OCI-LY1 (cell line): Measurements from ENCODE around the gene EIF3J.

Experiments
- H2AFZ ChIP-seq: fragments of 200-600 bp; sonication (generic), shearing (Covaris generic); 2 replicates; pipeline ENCODE4 v1.6.0; 2014; ENCODE audit warnings: antibody characterized with exemption, mild to moderate bottlenecking, low read length
- H3F3A ChIP-seq: fragments of 200-600 bp; sonication (generic), shearing (Covaris generic); 2 replicates; pipeline ENCODE4 v1.6.0; 2014; ENCODE audit warnings: mild to moderate bottlenecking, antibody characterized with exemption, low read length, moderate library complexity; ENCODE audit not compliant: insufficient read depth
- H3K27ac ChIP-seq: fragments of 200-600 bp; sonication (generic); 2 replicates; pipeline ENCODE4 v1.5.1; 2014; ENCODE audit warnings: low read length, mixed run types, mild to moderate bottlenecking, low read depth; ENCODE audit not compliant: poor library complexity, severe bottlenecking
- H3K27me3 ChIP-seq: fragments of 200-600 bp; sonication (generic); 2 replicates; pipeline ENCODE4 v1.6.0; 2014; ENCODE audit warnings: antibody characterized with exemption, mild to moderate bottlenecking, low read length, moderate library complexity; ENCODE audit not compliant: insufficient read depth
- H3K36me3 ChIP-seq: fragments of 200-600 bp; sonication (generic); 2 replicates; pipeline ENCODE4 v1.6.1; 2014; ENCODE audit warnings: mild to moderate bottlenecking, antibody characterized with exemption, low read length, moderate library complexity, mixed read lengths; ENCODE audit not compliant: insufficient read depth
- H3K4me1 ChIP-seq: fragments of 200-600 bp; sonication (generic); 2 replicates; pipeline ENCODE4 v1.5.1; 2014; ENCODE audit warnings: mild to moderate bottlenecking, low read length, moderate library complexity; ENCODE audit not compliant: insufficient read depth, severe bottlenecking
- H3K4me2 ChIP-seq: fragments of 200-600 bp; sonication (generic), shearing (Covaris generic); 2 replicates; pipeline ENCODE4 v1.6.1; 2014; ENCODE audit warnings: low read length
- H3K4me3 ChIP-seq: fragments of 200-600 bp; sonication (generic); 2 replicates; pipeline ENCODE4 v1.5.1; 2014; ENCODE audit warnings: low read length, low read depth, mild to moderate bottlenecking, mixed read lengths; ENCODE audit not compliant: poor library complexity, severe bottlenecking
- H3K79me2 ChIP-seq: fragments of 200-600 bp; shearing (Covaris generic); 2 replicates; pipeline ENCODE4 v1.6.1; 2016; ENCODE audit warnings: mixed run types, low read length, mixed read lengths; ENCODE audit not compliant: insufficient read depth
- H3K9ac ChIP-seq: fragments of 200-600 bp; sonication (generic), shearing (Covaris generic); 2 replicates; pipeline ENCODE4 v1.6.1; 2014; ENCODE audit warnings: mild to moderate bottlenecking, low read length, mixed read lengths
- H3K9me2 ChIP-seq: fragments of 200-600 bp; sonication (generic), shearing (Covaris generic); 2 replicates; pipeline ENCODE4 v1.6.1; 2014; ENCODE audit warnings: low read depth, mild to moderate bottlenecking, low read length, mixed read lengths
- H3K9me3 ChIP-seq: fragments of 200-600 bp; shearing (Covaris generic); 2 replicates; pipeline ENCODE4 v1.6.1; 2014; ENCODE audit warnings: low read length, mixed read lengths
- H4K20me1 ChIP-seq: fragments of 200-600 bp; sonication (generic), shearing (Covaris generic); 2 replicates; pipeline ENCODE4 v1.6.0; 2016; ENCODE audit warnings: mild to moderate bottlenecking, low read length; ENCODE audit not compliant: insufficient read depth
- EZH2 ChIP-seq: fragments of 200-600 bp; sonication (generic), shearing (Covaris generic); IDR thresholded peaks from 2 replicates; pipeline ENCODE4 v1.8.0; 2017; ENCODE audit warnings: borderline replicate concordance, mixed run types, mild to moderate bottlenecking, antibody characterized with exemption, low read length, moderate library complexity, mixed read lengths
- TF ChIP-seq, protein P1 (sequence below): fragments of 200-600 bp; sonication (generic), shearing (Covaris generic); IDR thresholded peaks from 2 replicates; pipeline ENCODE4 v1.5.1; 2017; ENCODE audit warnings: mild to moderate bottlenecking, antibody characterized with exemption, low read length, moderate library complexity, mixed read lengths

Gene EIF3J

DNA sequence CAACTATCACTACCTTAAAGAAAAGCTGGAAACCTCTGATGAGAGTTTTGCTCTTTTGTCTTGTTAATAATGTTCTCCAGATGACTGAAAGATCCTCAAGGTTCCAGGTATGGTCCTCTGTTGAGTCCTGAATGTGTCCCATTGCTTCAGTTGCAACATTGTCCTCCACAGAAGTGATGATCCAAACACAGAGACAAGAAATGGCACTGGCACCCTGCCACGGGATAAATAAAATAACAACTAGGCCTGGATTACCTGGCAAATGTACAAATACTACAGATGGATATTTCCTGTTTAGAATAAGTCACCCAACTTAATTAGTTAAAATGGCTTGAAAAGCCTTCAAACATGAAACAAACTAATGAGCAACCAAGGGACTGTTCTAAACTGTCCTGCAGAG lies 58.3 kb downstream of the EIF3J start:
- Histone ChIP-seq H3K36me3 (peaks cover 72% of the 10 kb centered on the region), H3K9ac (no peak overlapping the region), H3K27ac (no peak overlapping the region), H3K79me2 (no peaks in the 10 kb centered on the region), H3K9me3 (no peaks in the 10 kb centered on the region), H3K9me2 (no peaks in the 10 kb centered on the region), H3K27me3 (no peaks in the 10 kb centered on the region), H3F3A (no peaks in the 10 kb centered on the region), H4K20me1 (no peaks in the 10 kb centered on the region), H2AFZ (no peak overlapping the region), H3K4me2 (no peak overlapping the region), H3K4me3 (no peak overlapping the region), H3K4me1 (peaks cover 9% of the 10 kb centered on the region)
- no peak for TF ChIP-seq EZH2
- TF ChIP-seq, protein P1, sequence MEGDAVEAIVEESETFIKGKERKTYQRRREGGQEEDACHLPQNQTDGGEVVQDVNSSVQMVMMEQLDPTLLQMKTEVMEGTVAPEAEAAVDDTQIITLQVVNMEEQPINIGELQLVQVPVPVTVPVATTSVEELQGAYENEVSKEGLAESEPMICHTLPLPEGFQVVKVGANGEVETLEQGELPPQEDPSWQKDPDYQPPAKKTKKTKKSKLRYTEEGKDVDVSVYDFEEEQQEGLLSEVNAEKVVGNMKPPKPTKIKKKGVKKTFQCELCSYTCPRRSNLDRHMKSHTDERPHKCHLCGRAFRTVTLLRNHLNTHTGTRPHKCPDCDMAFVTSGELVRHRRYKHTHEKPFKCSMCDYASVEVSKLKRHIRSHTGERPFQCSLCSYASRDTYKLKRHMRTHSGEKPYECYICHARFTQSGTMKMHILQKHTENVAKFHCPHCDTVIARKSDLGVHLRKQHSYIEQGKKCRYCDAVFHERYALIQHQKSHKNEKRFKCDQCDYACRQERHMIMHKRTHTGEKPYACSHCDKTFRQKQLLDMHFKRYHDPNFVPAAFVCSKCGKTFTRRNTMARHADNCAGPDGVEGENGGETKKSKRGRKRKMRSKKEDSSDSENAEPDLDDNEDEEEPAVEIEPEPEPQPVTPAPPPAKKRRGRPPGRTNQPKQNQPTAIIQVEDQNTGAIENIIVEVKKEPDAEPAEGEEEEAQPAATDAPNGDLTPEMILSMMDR, result no peak

DNA sequence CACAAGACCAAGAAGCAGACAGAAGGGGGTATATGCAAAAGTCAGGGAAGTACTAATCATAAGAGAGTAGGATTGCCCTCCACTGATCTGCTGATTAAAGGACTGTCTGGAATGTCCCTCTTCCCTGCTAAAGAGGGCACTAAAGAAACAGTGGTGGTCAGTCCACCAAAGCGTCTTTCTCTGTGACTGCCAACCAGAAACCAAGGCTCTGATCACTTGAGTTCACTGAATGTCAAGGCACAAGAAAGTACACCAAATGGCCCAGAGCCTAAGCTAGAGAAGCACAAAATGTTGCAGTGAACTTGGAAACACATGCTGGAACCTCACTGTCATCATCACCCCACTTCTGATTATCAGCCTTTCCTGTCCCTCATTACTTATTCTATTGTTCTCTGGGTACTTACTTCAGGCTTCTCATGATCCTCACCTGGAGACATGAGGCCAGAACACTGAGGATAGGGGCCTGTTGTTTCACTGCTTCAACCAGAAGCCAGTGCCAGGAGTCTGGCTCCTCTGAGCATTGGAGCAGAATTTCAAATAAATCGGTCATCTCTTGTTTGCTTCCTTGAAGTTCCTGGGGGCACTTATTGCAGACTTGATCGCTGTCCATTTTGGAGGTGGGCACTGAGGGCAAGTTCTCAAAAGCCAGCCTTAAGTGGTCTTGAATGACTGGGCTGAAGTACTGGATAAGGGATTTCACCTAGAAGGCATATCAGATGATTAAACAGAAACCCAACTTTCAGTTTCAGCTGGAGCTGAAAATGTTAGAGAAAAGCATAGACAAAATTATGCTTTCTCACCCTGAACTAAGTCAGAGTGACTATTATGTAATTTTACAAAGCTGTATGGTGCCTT lies 58.9 kb downstream of the EIF3J start:
- peaks cover 9% of the 10 kb centered on the region for H3K4me1 ChIP-seq
- no peaks in the 10 kb centered on the region for H3K9me3 ChIP-seq
- H4K20me1 ChIP-seq, result no peaks in the 10 kb centered on the region
- H3F3A ChIP-seq, result no peaks in the 10 kb centered on the region
- H3K36me3 ChIP-seq, result peaks cover 66% of the 10 kb centered on the region
- no peak overlapping the region for H3K4me3 ChIP-seq
- TF ChIP-seq EZH2, result no peak
- no peak overlapping the region for H3K9ac ChIP-seq
- no peaks in the 10 kb centered on the region for H3K9me2 ChIP-seq
- no peak overlapping the region for H3K27ac ChIP-seq
- no peak overlapping the region for H2AFZ ChIP-seq
- H3K79me2 ChIP-seq, result no peaks in the 10 kb centered on the region
- no peak overlapping the region for H3K4me2 ChIP-seq
- H3K27me3 ChIP-seq, result no peaks in the 10 kb centered on the region

DNA sequence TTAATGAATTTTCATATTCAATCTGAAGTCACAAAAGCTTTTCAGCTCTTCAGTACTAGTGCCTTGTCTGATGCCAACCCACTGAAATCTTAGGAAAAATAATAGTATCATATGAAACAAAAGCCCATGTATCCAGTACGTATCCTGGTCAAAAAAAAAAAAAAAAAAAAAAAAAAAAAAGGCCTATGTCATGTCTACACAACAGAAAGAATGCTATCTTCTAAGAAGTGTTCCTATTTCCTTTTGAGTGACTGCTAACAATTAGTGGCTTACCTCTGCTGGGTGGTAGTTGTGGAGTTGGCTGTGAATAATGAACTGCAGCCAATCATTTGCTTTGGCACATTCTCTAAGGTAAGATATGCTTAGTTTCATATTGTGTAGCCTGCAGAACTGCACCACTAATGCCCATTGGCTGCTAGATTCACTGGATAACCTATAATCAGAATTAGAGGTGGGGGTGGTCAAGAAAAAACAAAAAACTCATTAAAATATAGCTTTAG lies 59.6 kb downstream of the EIF3J start:
- no peaks in the 10 kb centered on the region for H3F3A ChIP-seq
- H3K27ac ChIP-seq, result no peak overlapping the region
- H3K4me3 ChIP-seq, result no peak overlapping the region
- H2AFZ ChIP-seq, result no peak overlapping the region
- peaks cover 59% of the 10 kb centered on the region for H3K36me3 ChIP-seq
- no peak overlapping the region for H3K4me2 ChIP-seq
- H3K4me1 ChIP-seq, result peaks cover 9% of the 10 kb centered on the region
- H3K9me3 ChIP-seq, result no peaks in the 10 kb centered on the region
- no peaks in the 10 kb centered on the region for H4K20me1 ChIP-seq
- no peaks in the 10 kb centered on the region for H3K9me2 ChIP-seq
- no peak overlapping the region for H3K9ac ChIP-seq
- H3K79me2 ChIP-seq, result no peaks in the 10 kb centered on the region
- H3K27me3 ChIP-seq, result no peaks in the 10 kb centered on the region
- no peak for TF ChIP-seq EZH2
- TF ChIP-seq, protein P1, result no peak
